Placental epithelial cell (primary cell): ENCODE data around the gene NAT16. TPM values are rescaled to one million over a fixed set of nuclear protein-coding genes. Genes with fewer than 3 reads are reported as not detected.

Experiments
- small RNA-seq: library from RNA; depleted of rRNA; stranded (forward); fragments of <200 nt; gene quantifications from one replicate; pipeline ENCODE3, GENCODE V24; 2012
- total RNA-seq: library from RNA; depleted of rRNA; stranded (reverse); fragments of >200 nt; gene quantifications from 2 replicates; pipeline ENCODE4 v1.2.3, GENCODE V29; 2012

NAT16 gene
- not detected in 2 replicates for total RNA-seq

DNA sequence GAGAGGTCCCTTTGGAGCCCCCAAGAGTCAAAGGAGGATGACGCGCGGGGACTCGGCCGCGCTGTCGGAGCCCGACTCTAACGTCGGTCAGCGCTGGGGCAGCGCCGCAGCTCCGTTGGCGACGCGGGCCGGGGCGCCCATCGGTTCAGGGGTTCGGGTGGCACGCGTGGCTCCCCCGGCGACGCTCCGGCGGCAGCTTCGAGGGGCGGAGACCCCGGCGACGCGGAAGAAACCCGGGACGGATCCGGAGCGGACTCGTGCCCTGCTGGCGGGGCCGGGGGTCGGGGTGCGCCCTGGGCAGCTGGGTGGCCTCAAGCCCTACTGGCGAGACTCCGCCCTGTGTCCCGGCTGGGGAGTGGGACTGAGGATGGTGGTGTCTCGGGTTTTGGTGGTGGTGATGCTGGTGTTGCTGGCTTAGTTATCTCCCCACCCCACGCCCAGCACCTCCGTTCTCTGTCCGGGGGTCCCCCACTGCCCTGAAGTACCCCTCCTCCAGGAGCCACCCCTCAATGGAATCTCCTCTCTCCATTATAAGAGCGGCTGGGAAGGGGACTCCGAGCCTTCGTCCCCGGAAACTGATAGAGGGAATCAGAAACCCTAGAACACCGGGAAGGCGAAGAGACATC lies at the start of gene NAT16:
Gene NAT16 (minus strand): TSS at position 164 of the 626 bp plus-strand sequence. CDS start 5,486 bp downstream, outside the sequence.

DNA sequence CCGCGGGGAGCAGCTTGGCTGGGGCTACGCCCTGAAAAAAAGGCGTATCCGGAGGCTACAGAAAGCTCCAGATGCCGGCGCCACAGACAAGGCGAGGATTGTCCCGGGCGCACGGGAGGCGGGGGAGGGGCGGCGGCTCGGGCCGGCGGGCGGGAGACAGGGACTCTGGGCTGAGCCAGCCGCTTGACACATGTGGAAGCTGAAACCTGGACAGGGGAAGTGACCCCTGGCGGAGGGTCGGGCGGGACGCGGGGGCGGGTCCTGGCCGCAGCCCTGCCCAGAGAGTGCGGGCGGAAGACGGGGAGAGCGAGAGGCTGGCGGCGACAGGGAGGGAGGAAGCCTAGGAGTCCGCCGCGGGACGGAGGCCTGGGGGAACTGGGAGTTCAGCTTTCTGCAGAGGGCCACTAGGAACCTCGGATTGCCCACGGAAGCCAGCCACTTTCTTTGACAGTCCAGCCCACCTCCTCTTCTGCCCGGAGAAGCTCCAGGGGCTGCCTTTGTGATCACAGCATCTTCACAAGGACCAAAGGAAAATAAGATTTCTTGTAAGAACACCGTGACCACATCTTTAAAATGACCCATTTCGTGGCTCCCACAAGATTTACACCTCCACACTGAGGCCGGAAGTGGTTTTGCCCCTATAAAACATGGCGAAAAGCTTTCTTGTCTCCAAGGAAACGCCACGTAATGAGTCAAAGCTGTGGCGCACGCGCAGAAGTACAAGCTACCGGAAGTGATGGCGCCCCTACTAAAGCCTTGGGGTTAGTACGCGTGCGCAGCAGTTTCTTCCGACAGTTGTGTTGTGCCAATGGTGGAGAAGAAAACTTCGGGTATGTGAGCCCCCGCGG lies 37.5 kb upstream of the NAT16 start, which contains the start of the genes PLOD3 and ZNHIT1:
Gene PLOD3 (minus strand): TSS at position 194 of the 848 bp plus-strand sequence. CDS start 307 bp downstream, outside the sequence.
Gene ZNHIT1 (plus strand): TSS at position 778 of the 848 bp plus-strand sequence. CDS start 31 bp downstream, at position 809.

DNA sequence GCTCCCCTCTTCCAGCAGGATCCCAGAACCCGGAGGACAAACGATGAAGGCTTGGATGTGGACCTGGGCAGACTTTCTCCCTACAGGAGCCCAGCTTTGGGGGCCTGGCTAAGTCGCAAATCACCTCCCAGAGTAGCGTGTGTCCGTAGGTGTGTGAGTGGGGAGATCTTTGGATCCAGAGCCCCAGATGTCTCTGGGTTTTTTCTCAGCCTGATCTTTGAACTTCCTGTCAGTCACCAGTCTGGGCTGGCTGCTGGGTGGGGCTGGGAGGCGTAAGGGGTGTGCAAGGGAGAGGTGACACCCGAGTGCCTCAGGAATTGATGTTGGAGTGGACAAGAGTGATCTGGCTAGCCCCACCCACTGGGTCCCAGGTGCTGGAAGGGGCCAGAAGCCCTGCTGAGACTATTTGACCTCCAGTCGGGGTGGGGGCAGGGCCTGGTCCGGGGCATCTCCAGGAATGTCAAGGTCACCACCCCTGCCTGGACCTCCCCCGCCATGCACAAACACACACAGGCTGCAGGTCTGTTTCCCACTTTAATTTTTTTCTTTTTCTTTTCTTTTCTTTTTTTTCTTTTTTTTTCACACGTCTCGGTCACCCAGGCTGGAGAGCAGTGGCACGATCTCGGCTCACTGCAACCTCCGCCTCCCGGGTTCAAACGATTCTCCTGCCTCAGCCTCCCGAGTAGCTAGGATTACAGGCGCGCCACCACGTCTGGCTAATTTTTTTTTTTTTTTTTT lies 20.9 kb upstream of the NAT16 start, which contains the start of gene MOGAT3:
Gene MOGAT3 (minus strand): TSS at position 175 of the 738 bp plus-strand sequence. CDS start 182 bp downstream, outside the sequence.

DNA sequence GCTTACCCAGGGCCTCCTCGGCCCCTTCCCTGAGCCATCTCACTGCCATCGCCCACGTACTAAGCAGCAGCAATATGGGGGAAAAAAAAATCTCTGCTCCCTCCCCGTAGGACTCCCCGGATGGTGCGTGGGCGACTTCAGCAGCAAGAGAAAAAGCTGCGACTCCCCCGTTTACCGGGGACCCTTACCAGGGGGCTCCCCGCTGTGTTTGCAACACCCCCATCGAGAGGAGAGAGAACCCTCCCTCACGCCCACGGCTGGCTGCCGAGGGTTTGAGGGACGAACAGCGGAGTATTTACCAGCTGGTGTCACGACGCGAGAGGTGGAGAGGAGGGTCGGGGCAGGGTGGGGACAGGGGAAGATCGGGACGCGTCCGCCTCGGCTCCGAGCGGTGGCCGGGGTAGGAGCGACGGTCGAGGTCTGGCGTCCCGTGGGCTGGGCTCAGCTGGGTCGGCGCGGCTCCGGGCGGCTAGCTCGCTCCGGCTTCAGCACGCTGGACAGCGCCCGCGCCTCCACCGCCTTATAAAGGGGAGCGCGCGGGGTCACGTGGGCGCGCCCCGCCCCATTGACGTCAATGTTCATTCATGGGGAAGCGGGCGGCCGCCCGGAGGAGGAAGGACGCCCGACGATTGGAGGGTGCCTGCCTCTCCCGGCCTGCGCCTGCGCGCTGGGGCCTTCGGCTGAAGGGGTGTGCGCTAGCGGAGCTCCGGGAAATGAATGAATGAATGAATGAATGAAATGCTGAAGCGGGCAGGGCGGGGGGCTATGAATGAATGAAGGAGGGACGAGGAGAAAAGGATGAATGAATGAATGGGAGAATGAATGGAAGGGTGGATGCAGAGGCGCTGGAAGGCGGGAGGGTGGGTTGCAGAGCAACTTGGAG lies 14.8 kb downstream of the NAT16 start, which contains the start of gene VGF:
Gene VGF (minus strand): TSS at position 495 of the 883 bp plus-strand sequence. CDS start 726 bp downstream, outside the sequence.

DNA sequence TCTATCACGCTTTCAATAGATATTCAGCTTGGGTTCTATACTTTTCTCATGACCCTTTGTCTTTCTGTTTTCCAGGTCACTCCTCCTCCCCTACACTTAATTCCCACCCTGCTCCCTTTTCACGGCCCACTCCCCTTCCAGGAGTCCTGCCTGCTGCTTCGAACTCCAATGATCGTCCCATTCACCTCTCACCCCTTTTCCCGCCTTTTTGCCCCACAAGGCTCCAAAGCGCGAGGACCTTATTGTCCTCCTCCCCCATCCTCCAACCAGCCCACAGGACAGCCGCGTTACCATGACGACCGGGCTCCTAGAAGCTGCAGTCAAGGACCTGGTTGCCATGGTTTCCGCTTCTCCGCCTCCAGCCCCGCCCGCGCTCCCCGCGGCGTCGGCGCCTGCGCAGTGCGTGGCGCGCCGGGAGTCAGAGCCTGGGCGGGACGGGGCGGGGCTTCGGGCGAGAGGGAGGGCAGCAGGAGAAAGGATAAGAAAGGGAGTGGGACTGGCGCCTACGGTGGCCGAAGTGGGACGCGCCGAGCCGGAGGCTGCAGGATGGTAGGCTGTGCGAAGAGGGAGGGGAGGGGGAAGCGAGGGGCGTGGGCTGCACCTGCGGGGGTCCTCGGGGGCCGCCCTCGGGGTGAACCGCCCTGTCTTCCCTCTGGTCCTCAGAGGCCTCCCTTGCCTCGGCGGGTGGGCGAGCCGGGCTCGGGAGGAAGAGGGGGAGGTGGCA lies 26.0 kb downstream of the NAT16 start, which contains the start of gene AP1S1:
Gene AP1S1 (plus strand): TSS at position 508 of the 724 bp plus-strand sequence. CDS start 39 bp downstream, at position 547.

DNA sequence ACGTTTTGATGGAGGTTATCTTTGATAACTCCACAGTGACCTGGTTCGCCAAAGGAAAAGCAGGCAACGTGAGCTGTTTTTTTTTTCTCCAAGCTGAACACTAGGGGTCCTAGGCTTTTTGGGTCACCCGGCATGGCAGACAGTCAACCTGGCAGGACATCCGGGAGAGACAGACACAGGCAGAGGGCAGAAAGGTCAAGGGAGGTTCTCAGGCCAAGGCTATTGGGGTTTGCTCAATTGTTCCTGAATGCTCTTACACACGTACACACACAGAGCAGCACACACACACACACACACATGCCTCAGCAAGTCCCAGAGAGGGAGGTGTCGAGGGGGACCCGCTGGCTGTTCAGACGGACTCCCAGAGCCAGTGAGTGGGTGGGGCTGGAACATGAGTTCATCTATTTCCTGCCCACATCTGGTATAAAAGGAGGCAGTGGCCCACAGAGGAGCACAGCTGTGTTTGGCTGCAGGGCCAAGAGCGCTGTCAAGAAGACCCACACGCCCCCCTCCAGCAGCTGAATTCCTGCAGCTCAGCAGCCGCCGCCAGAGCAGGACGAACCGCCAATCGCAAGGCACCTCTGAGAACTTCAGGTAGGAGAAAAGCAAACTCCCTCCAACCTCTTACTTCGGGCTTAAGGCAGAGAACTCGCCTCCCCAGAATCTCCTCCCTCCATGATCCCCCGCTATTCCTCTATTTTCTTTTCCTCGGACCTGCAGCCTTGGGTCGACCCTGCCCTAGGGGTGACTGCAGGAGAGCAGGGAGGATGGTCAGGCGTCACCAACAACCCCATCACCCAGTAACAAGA lies 53.2 kb downstream of the NAT16 start, which contains the start of gene SERPINE1:
Gene SERPINE1 (plus strand): TSS at position 454 of the 809 bp plus-strand sequence. CDS start 1,290 bp downstream, outside the sequence.

Small RNA genes lying within 50 kb of the gene (small RNA-seq; reads per million reads assigned to genes)
- 0.12 reads per million for gene MIR4653

Other genes starting within 250 kb of the NAT16 start
- gene MUC3A, start 230.8 kb downstream of the NAT16 start, total RNA-seq, result under 0.01 TPM in 1 of 2 replicates, not detected in the other
- under 0.01 and 0.98 TPM in 2 replicates for gene MUC12, start 210.7 kb downstream of the NAT16 start, total RNA-seq
- not detected in 2 replicates for gene MUC17, start 160.2 kb downstream of the NAT16 start, total RNA-seq
- gene TRIM56, start 94.8 kb downstream of the NAT16 start, total RNA-seq, result 19.6 and 28.6 TPM in 2 replicates
- gene SERPINE1, start 53.2 kb downstream of the NAT16 start, total RNA-seq, result 183 and 2,094 TPM in 2 replicates
- gene AP1S1, start 25.8 kb downstream of the NAT16 start, total RNA-seq, result 146 and 265 TPM in 2 replicates
- gene VGF, start 14.7 kb downstream of the NAT16 start, total RNA-seq, result 0.39 and 0.76 TPM in 2 replicates
- not detected in 2 replicates for gene MOGAT3, start 20.7 kb upstream of the NAT16 start, total RNA-seq
- 39.3 and 72.7 TPM in 2 replicates for gene PLOD3, start 37.3 kb upstream of the NAT16 start, total RNA-seq
- gene ZNHIT1, start 37.9 kb upstream of the NAT16 start, total RNA-seq, result 70.3 and 84.2 TPM in 2 replicates
- 4.9 and 5.1 TPM in 2 replicates for gene CLDN15, start 57.5 kb upstream of the NAT16 start, total RNA-seq
- 130 and 179 TPM in 2 replicates for gene FIS1, start 64.8 kb upstream of the NAT16 start, total RNA-seq
- 20.9 and 36.1 TPM in 2 replicates for gene IFT22, start 141.5 kb upstream of the NAT16 start, total RNA-seq
- gene COL26A1, start 182.6 kb upstream of the NAT16 start, total RNA-seq, result not detected in 2 replicates